GM12801 (cell line): ENCODE data around the gene NR1I3.

Experiments used
- CTCF ChIP-seq: IDR thresholded peaks from one replicate; pipeline ENCODE4 v1.5.1; 2011; ENCODE audit warnings: control low read depth; ENCODE audit not compliant: insufficient read length; ENCODE audit errors: extremely low read depth

Gene NR1I3

DNA sequence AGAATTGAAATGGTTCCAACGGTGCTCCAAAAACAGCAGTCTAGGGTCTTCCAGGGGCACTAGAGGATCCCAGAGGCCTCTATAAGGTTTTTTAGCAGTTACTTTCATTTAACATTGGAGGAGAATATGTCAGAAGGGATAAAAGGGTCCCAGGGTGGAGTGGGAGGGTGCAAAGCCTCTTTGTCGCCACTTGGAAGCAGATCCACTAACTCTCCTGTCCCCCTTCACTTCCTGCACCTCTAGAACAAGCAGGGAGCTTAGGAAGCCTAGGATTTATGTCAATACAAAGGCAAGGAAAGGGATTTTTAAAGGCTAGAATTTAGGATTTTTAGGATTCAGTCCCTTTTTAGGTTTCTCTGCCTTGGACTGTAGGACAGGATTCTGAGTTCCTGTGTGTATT lies 28.8 kb upstream of the NR1I3 start:
- TF ChIP-seq CTCF, result no peak

GRCh38 chr1:161266202-161266601 lies 28.2 kb upstream of the NR1I3 start:
- TF ChIP-seq CTCF, result no peak

DNA sequence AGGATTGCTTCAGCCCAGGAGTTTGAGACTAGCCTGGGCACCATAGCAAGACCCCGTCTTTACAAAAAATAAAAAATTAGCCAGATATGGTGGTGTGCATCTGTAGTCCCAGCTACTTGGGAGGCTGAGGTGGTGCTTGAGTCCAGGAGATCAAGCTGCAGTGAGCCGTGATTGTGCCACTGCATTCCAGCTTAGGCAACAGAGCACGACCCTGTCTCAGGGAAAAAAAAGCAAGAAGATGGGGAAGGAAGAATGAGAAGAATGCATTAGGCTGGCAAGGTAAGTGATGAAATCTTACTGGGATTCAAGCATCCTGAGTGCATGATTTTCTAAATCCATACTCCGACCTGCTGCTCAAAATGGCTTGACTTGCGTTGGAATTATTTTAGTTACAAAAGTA lies 27.3 kb upstream of the NR1I3 start:
- no peak for TF ChIP-seq CTCF

- no peak for TF ChIP-seq CTCF
These were observed 23.5 kb upstream of the NR1I3 start for GRCh38 chr1:161261261-161262235.

DNA sequence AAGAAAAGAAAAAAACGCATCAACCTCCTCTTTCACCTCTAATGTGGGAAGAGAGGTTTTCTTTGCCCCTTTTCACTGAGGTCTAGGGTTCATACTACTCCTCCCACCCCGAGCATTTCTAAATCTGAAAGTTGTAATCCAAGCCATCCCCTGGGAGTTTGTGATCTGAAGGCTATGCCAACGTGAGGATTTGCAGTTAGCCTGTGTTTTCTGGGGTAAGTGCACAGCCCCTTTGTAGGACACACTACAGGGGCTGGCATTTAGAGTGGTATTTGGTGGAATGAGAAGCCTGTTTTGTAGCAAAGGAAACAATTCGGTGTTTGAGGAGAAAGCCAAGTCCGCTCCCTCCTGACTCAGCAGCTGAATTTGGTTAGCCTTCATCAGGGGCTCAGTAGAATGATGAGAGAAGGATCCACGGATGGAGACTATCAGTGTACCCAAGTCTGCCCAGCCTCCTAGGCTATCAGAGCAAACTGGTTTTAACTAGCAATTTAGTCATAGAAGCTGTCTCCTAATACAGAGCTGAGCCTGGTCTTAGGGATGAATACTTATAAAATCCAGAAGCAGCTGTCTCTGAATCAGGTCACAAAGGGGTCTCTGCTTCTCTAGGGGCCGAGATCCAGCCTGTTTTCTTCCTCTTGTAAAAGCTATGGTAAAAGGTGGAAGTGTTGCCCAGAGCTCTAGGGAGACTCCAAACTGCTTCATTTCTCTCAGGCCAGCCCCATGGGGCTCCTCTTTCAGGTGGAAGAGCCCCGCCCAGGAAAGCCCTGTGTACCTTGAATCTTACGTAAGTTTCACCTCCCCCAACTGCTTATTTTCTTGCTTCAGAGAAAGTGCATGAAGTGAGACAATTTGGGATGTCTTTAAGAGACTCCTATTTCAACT lies 22.6 kb upstream of the NR1I3 start:
- no peak for TF ChIP-seq CTCF

DNA sequence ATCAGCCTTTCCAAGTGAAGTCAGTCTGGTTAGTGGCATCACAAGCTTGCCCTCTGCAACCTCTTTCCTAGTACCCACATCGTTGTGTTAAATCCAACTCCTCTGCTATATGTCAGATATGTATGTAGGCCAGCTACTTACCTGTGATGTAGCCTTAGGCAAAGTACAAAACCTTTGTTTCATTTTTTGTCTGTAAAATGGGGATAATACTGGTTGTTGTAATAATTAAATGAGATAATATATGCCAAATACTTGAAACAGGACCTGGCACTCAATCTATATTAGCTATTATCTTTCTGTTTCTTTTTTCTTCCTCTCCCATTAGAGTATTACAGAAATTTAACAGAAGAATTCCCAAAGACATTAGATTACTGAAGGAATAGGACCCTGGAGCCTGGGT lies 21.8 kb upstream of the NR1I3 start:
- TF ChIP-seq CTCF, result no peak

- TF ChIP-seq CTCF, result no peak
These were observed 21.3 kb upstream of the NR1I3 start for GRCh38 chr1:161259345-161259702.
